Measurements from ENCODE around the gene COL5A1. TPM values are rescaled to one million over a fixed set of nuclear protein-coding genes. Genes with fewer than 3 reads are reported as not detected.
"Not testable (repeated sequence)": the region's sequence is repeated elsewhere in the genome, so short reads cannot be mapped to it uniquely, and the experiment has no call there.

COL5A1 gene
- total RNA-seq, 2 donors from 2014 or later: 10.9 to 21.7 TPM

GRCh38 chr9:134701581-134702259 lies 60.1 kb downstream of the COL5A1 start:
- Histone ChIP-seq H3K27me3 (no peaks in the 10 kb centered on the region), H3K9me3 (no peaks in the 10 kb centered on the region), H3K36me3 (no peaks in the 10 kb centered on the region), H3K27ac (no peak overlapping the region), H3K4me3 (no peak overlapping the region), H3K9ac (ENCODE audit: low read depth in 2 of 2, low read length in 2 of 2) (no peak overlapping the region), H3K4me1 (no peaks in the 10 kb centered on the region)
- no peak for TF ChIP-seq CTCF (IDR thresholded peaks at IDR 0.05)
- no peak for DNase-seq
- intact Hi-C loops (cut with DNase I): no loop called here

- Histone ChIP-seq H3K9ac (ENCODE audit: low read depth in 2 of 2, low read length in 2 of 2) (no peak overlapping the region), H3K36me3 (no peaks in the 10 kb centered on the region), H3K4me1 (no peaks in the 10 kb centered on the region), H3K4me3 (no peak overlapping the region), H3K9me3 (no peaks in the 10 kb centered on the region), H3K27ac (no peak overlapping the region), H3K27me3 (no peaks in the 10 kb centered on the region)
- no peak for TF ChIP-seq CTCF (IDR thresholded peaks at IDR 0.05)
- intact Hi-C loops (cut with DNase I): no loop called here
- DNase-seq: no peak
Observed at GRCh38 chr9:134702291-134702690, 60.7 kb downstream of the COL5A1 start.

GRCh38 chr9:134703730-134704114 lies 62.1 kb downstream of the COL5A1 start:
- not testable (repeated sequence) for H3K27ac ChIP-seq

GRCh38 chr9:134704498-134704897 lies 62.9 kb downstream of the COL5A1 start:
- Histone ChIP-seq H3K4me3 (no peak overlapping the region), H3K36me3 (no peaks in the 10 kb centered on the region), H3K4me1 (no peaks in the 10 kb centered on the region), H3K27ac (no peak overlapping the region), H3K9ac (ENCODE audit: low read depth in 2 of 2, low read length in 2 of 2) (no peak overlapping the region), H3K9me3 (no peaks in the 10 kb centered on the region), H3K27me3 (no peaks in the 10 kb centered on the region)
- intact Hi-C loops (cut with DNase I): no loop called here
- DNase-seq: no peak
- no peak for TF ChIP-seq CTCF (IDR thresholded peaks at IDR 0.05)

More at GRCh38 chr9:134703730-134704114, 62.1 kb downstream of the COL5A1 start:
- H3K4me3 ChIP-seq; H3K9me3 ChIP-seq; H3K27me3 ChIP-seq; H3K9ac ChIP-seq (ENCODE audit: low read depth in 2 of 2, low read length in 2 of 2); DNase-seq; intact Hi-C loops (cut with DNase I); H3K4me1 ChIP-seq; H3K36me3 ChIP-seq: not testable (repeated sequence)

- H3K4me3 ChIP-seq: no peak overlapping the region
- H3K9me3 ChIP-seq: no peaks in the 10 kb centered on the region
- no peaks in the 10 kb centered on the region for H3K27me3 ChIP-seq
- no peaks in the 10 kb centered on the region for H3K36me3 ChIP-seq
- no peak overlapping the region for H3K27ac ChIP-seq
- no peak overlapping the region for H3K9ac ChIP-seq (ENCODE audit: low read depth in 2 of 2, low read length in 2 of 2)
- intact Hi-C loops (cut with DNase I): no loop called here
- DNase-seq: no peak
- H3K4me1 ChIP-seq: no peaks in the 10 kb centered on the region
- TF ChIP-seq CTCF (IDR thresholded peaks at IDR 0.05): no peak
Observed at GRCh38 chr9:134705786-134706185, 64.2 kb downstream of the COL5A1 start.

GRCh38 chr9:134706522-134706921 lies 64.9 kb downstream of the COL5A1 start:
- Histone ChIP-seq H3K4me1 (no peaks in the 10 kb centered on the region), H3K27ac (peak overlapping the region; percentile 62), H3K27me3 (no peaks in the 10 kb centered on the region)

More at GRCh38 chr9:134706522-134706921, 64.9 kb downstream of the COL5A1 start:
- DNase-seq: no peak
- H3K4me3 ChIP-seq: no peak overlapping the region
- H3K9me3 ChIP-seq: no peaks in the 10 kb centered on the region
- no peaks in the 10 kb centered on the region for H3K36me3 ChIP-seq
- peak overlapping the region; percentile 19 to 60 for H3K9ac ChIP-seq (ENCODE audit: low read depth in 2 of 2, low read length in 2 of 2)
- intact Hi-C loops (cut with DNase I): no loop called here
- TF ChIP-seq CTCF (IDR thresholded peaks at IDR 0.05): no peak

All from colonic mucosa (tissue), 4 donors.